NT2/D1 (cell line): ENCODE data around the gene AHDC1.

Experiments used
- SUZ12 ChIP-seq: IDR thresholded peaks from 2 replicates; pipeline ENCODE4 v1.6.1; 2011; ENCODE audit not compliant: insufficient read length, insufficient read depth; ENCODE audit errors: extremely low read depth
- YY1 ChIP-seq: IDR thresholded peaks from 2 replicates; pipeline ENCODE4 v1.6.1; 2011; ENCODE audit not compliant: insufficient read length, insufficient read depth

GRCh38 chr1:27527890-27528817 lies 75.8 kb downstream of the AHDC1 start:
- no peak for TF ChIP-seq YY1
- TF ChIP-seq SUZ12: no peak
